Tibial nerve (tissue), 4 donors: Measurements from ENCODE around the gene SPTA1.

Source experiments
- EP300 ChIP-seq, 2 donors: sonication (generic); formaldehyde crosslinking; IDR thresholded peaks; one replicate each; pipeline ENCODE4 v1.6.1; 2017; ENCODE audit warnings: antibody characterized with exemption in 2 of 2, mild to moderate bottlenecking in 1 of 2
- POLR2A ChIP-seq, 2 donors: fragments of 450-650 bp; IDR thresholded peaks; one replicate each; pipeline ENCODE4 v1.6.1; 2017; ENCODE audit warnings: antibody characterized with exemption in 2 of 2, mild to moderate bottlenecking in 2 of 2, moderate library complexity in 2 of 2
- TF ChIP-seq, protein P1 (sequence below), 5 experiments: fragments of 200-600 bp in 3 of 5; fragments of 450-650 bp in 2 of 5; sonication (generic) in 3 of 5; IDR thresholded peaks; one replicate each; pipeline ENCODE4 v1.5.1; 2016 to 2019; ENCODE audit warnings: antibody characterized with exemption in 5 of 5, mild to moderate bottlenecking in 3 of 5, moderate library complexity in 2 of 5

DNA sequence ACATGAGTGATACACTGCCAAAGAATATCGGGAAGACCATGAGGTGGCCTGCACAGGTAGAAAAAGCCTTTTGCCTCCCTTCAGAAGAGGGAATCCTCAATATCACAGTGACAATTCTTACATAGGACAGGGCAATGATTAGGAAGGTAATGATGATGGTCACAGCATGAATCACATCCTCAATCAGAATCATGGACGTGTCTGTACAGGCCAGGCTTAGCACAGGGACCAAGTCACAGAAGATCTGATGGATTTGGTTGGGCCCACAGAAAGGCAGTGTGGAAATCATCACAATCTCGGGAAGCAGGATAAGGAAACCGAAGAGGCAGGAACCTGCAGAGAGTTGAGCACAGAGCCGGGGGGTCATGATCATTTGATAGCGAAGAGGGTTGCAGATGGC lies 30.8 kb upstream of the SPTA1 start:
- TF ChIP-seq POLR2A (IDR thresholded peaks at IDR 0.05) = no peak
- TF ChIP-seq, protein P1, sequence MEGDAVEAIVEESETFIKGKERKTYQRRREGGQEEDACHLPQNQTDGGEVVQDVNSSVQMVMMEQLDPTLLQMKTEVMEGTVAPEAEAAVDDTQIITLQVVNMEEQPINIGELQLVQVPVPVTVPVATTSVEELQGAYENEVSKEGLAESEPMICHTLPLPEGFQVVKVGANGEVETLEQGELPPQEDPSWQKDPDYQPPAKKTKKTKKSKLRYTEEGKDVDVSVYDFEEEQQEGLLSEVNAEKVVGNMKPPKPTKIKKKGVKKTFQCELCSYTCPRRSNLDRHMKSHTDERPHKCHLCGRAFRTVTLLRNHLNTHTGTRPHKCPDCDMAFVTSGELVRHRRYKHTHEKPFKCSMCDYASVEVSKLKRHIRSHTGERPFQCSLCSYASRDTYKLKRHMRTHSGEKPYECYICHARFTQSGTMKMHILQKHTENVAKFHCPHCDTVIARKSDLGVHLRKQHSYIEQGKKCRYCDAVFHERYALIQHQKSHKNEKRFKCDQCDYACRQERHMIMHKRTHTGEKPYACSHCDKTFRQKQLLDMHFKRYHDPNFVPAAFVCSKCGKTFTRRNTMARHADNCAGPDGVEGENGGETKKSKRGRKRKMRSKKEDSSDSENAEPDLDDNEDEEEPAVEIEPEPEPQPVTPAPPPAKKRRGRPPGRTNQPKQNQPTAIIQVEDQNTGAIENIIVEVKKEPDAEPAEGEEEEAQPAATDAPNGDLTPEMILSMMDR (IDR thresholded peaks at IDR 0.05) = no peak
- TF ChIP-seq EP300 (IDR thresholded peaks at IDR 0.05) = no peak
